ENCODE results near the gene ZCCHC4.
"Not testable (repeated sequence)": the region's sequence is repeated elsewhere in the genome, so short reads cannot be mapped to it uniquely, and the experiment has no call there.

Gene ZCCHC4

DNA sequence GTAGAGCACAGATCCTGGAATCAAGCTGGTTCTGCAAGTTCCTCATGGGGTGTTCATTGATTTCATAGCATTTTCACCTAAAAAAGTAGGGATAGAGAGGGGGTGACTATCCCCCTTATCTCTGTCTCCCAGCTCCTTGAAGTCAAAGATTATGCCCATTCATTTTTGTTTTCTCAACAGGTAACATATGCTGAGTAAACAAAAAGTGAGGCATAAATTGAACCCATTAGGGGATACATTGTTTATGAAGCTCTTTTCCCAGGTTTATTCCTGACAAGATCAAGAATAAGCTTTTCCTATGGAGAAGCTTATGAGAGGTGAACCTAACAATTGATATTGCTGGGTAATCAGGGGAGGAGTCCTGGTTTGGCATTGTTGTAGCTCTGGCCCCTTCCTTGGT, 55.3 kb downstream of the ZCCHC4 start:
- no peak for DNase-seq
- no peaks in the 10 kb centered on the region for H4K20me1 ChIP-seq (ENCODE audit: insufficient read depth, low read length)
- H3K27me3 ChIP-seq (replicated peaks; ENCODE audit: insufficient read depth, low read length), result no peaks in the 10 kb centered on the region
- no peak overlapping the region for H2AFZ ChIP-seq (ENCODE audit: low read length)
- no peak overlapping the region for H3K4me2 ChIP-seq (ENCODE audit: low read depth, low read length)
- no peaks in the 10 kb centered on the region for H3K9me3 ChIP-seq (replicated peaks; ENCODE audit: insufficient read depth, low read length)
- no peak overlapping the region for H3K27ac ChIP-seq (ENCODE audit: low read length)
- TF ChIP-seq, protein P1, sequence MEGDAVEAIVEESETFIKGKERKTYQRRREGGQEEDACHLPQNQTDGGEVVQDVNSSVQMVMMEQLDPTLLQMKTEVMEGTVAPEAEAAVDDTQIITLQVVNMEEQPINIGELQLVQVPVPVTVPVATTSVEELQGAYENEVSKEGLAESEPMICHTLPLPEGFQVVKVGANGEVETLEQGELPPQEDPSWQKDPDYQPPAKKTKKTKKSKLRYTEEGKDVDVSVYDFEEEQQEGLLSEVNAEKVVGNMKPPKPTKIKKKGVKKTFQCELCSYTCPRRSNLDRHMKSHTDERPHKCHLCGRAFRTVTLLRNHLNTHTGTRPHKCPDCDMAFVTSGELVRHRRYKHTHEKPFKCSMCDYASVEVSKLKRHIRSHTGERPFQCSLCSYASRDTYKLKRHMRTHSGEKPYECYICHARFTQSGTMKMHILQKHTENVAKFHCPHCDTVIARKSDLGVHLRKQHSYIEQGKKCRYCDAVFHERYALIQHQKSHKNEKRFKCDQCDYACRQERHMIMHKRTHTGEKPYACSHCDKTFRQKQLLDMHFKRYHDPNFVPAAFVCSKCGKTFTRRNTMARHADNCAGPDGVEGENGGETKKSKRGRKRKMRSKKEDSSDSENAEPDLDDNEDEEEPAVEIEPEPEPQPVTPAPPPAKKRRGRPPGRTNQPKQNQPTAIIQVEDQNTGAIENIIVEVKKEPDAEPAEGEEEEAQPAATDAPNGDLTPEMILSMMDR (IDR thresholded peaks at IDR 0.05; ENCODE audit: low read length), result no peak
- no peak for TF ChIP-seq EZH2 (optimal IDR thresholded peaks at IDR 0.05; ENCODE audit: low read depth, low read length)
- no peak for TF ChIP-seq EZH2phosphoT487 (IDR thresholded peaks at IDR 0.05; ENCODE audit: low read length)
- no peaks in the 10 kb centered on the region for H3K4me1 ChIP-seq (ENCODE audit: low read length)
- no peak overlapping the region for H3K4me3 ChIP-seq (ENCODE audit: low read length)
- H3K79me2 ChIP-seq (ENCODE audit: low read length), result no peaks in the 10 kb centered on the region
- H3K36me3 ChIP-seq (replicated peaks; ENCODE audit: insufficient read depth, low read length), result no peaks in the 10 kb centered on the region; the same call in 1 of the 2 replicates
- H3K9me2 ChIP-seq (replicated peaks; ENCODE audit: insufficient read depth, low read length), result no peaks in the 10 kb centered on the region
- H3K9ac ChIP-seq (ENCODE audit: low read length), result no peak overlapping the region
- no peaks in the 10 kb centered on the region for H3F3A ChIP-seq (ENCODE audit: insufficient read depth, low read length)

DNA sequence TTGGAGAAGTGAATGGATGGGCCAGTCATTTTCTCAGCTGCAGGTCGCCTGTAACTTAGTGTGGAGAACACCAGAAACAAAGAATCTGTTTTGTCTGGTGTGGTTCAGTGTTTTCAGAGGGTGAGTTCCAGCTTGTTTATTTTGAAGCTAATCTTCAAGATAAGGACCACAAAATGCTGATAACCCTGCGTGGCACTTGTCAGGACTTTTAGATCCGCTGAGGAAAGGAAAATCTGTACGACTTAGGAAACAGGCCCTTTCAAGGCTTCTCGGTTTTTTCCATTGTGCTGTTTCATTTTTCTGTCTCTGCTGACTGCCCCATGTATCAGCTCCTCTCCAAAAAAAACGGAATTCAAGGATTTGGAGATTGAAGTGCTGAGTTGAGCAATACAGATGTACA, 55.7 kb downstream of the ZCCHC4 start:
- no peaks in the 10 kb centered on the region for H3K9me3 ChIP-seq (replicated peaks; ENCODE audit: insufficient read depth, low read length)
- no peaks in the 10 kb centered on the region for H3K4me1 ChIP-seq (ENCODE audit: low read length)
- H3K36me3 ChIP-seq (replicated peaks; ENCODE audit: insufficient read depth, low read length), result no peaks in the 10 kb centered on the region; the same call in 1 of the 2 replicates
- no peaks in the 10 kb centered on the region for H3K79me2 ChIP-seq (ENCODE audit: low read length)
- H3K27ac ChIP-seq (ENCODE audit: low read length), result no peak overlapping the region
- H4K20me1 ChIP-seq (ENCODE audit: insufficient read depth, low read length), result no peaks in the 10 kb centered on the region
- no peak overlapping the region for H3K4me2 ChIP-seq (ENCODE audit: low read depth, low read length)
- no peaks in the 10 kb centered on the region for H3F3A ChIP-seq (ENCODE audit: insufficient read depth, low read length)
- H3K4me3 ChIP-seq (ENCODE audit: low read length), result no peak overlapping the region
- H3K27me3 ChIP-seq (replicated peaks; ENCODE audit: insufficient read depth, low read length), result no peaks in the 10 kb centered on the region
- no peak for DNase-seq
- no peaks in the 10 kb centered on the region for H3K9me2 ChIP-seq (replicated peaks; ENCODE audit: insufficient read depth, low read length)
- no peak overlapping the region for H3K9ac ChIP-seq (ENCODE audit: low read length)
- H2AFZ ChIP-seq (ENCODE audit: low read length), result no peak overlapping the region
- TF ChIP-seq EZH2phosphoT487 (IDR thresholded peaks at IDR 0.05; ENCODE audit: low read length) (no peak), EZH2 (optimal IDR thresholded peaks at IDR 0.05; ENCODE audit: low read depth, low read length) (no peak)
- TF ChIP-seq, protein P1 (IDR thresholded peaks at IDR 0.05; ENCODE audit: low read length), result no peak

- H3K27ac ChIP-seq (ENCODE audit: low read length), result no peak overlapping the region
- H3K4me2 ChIP-seq (ENCODE audit: low read depth, low read length), result no peak overlapping the region
- no peaks in the 10 kb centered on the region for H3K4me1 ChIP-seq (ENCODE audit: low read length)
- H3K4me3 ChIP-seq (ENCODE audit: low read length), result no peak overlapping the region
- no peaks in the 10 kb centered on the region for H3K9me3 ChIP-seq (replicated peaks; ENCODE audit: insufficient read depth, low read length)
- H3K36me3 ChIP-seq (replicated peaks; ENCODE audit: insufficient read depth, low read length), result no peaks in the 10 kb centered on the region; the same call in 1 of the 2 replicates
- H3K9ac ChIP-seq (ENCODE audit: low read length), result no peak overlapping the region
- no peaks in the 10 kb centered on the region for H4K20me1 ChIP-seq (ENCODE audit: insufficient read depth, low read length)
- peaks cover 7% of the 10 kb centered on the region; the same call in 1 of the 2 replicates for H3F3A ChIP-seq (ENCODE audit: insufficient read depth, low read length)
- DNase-seq, result no peak
- no peak for TF ChIP-seq EZH2phosphoT487 (IDR thresholded peaks at IDR 0.05; ENCODE audit: low read length)
- no peaks in the 10 kb centered on the region for H3K27me3 ChIP-seq (replicated peaks; ENCODE audit: insufficient read depth, low read length)
- no peaks in the 10 kb centered on the region for H3K79me2 ChIP-seq (ENCODE audit: low read length)
- H3K9me2 ChIP-seq (replicated peaks; ENCODE audit: insufficient read depth, low read length), result no peaks in the 10 kb centered on the region
- H2AFZ ChIP-seq (ENCODE audit: low read length), result no peak overlapping the region
Observed at GRCh38 chr4:25370242-25370641, 57.7 kb downstream of the ZCCHC4 start.

DNA sequence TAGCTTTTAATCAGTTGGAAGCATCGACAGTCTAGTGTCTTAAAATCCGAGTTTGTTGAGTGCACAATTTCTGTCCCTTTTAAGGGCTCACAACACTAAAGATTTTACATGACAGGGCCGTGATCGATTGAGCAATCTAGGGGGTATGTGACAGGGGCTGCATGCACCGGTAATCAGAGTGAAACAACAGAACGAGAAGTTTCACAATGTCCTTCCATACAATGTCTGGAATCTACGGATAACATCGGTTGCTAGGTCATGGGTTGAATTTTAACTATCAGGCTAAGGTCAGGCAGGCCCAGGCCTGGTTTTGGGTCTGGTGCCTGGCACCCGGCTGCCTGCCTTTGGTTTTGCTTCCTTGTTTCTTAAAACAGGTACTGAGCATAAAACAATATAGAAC, 60.0 kb downstream of the ZCCHC4 start:
- H3K4me1 ChIP-seq (ENCODE audit: low read length); H3K4me2 ChIP-seq (ENCODE audit: low read depth, low read length); H3K9me2 ChIP-seq (replicated peaks; ENCODE audit: insufficient read depth, low read length); H3K36me3 ChIP-seq (replicated peaks; ENCODE audit: insufficient read depth, low read length); H3K4me3 ChIP-seq (ENCODE audit: low read length); H2AFZ ChIP-seq (ENCODE audit: low read length); DNase-seq; H3K79me2 ChIP-seq (ENCODE audit: low read length); H3K9me3 ChIP-seq (replicated peaks; ENCODE audit: insufficient read depth, low read length); H3K9ac ChIP-seq (ENCODE audit: low read length); H3K27me3 ChIP-seq (replicated peaks; ENCODE audit: insufficient read depth, low read length); H3K27ac ChIP-seq (ENCODE audit: low read length); H4K20me1 ChIP-seq (ENCODE audit: insufficient read depth, low read length): not testable (repeated sequence)
- peaks cover 13% of the 10 kb centered on the region for H3F3A ChIP-seq (ENCODE audit: insufficient read depth, low read length)

Data from MM.1S (cell line).